ENCODE data around the gene ITPRID1.

ITPRID1 gene

GRCh38 chr7:31669461-31669860 is 155.6 kb downstream of the ITPRID1 start:
- DNase-seq (ENCODE audit: low spot score): no peak

GRCh38 chr7:31679574-31680305 is 165.8 kb downstream of the ITPRID1 start:
- no peak for TF ChIP-seq CTCF (IDR thresholded peaks at IDR 0.05; ENCODE audit: extremely low read depth, missing control alignments)
- DNase-seq (ENCODE audit: low spot score): no peak

More at GRCh38 chr7:31669461-31669860, 155.6 kb downstream of the ITPRID1 start:
- TF ChIP-seq CTCF (IDR thresholded peaks at IDR 0.05; ENCODE audit: extremely low read depth, missing control alignments): no peak

- no peak for DNase-seq (ENCODE audit: low spot score)
- no peak for TF ChIP-seq CTCF (IDR thresholded peaks at IDR 0.05; ENCODE audit: extremely low read depth, missing control alignments)
Measured at GRCh38 chr7:31683445-31684225, 169.7 kb downstream of the ITPRID1 start.

DNA sequence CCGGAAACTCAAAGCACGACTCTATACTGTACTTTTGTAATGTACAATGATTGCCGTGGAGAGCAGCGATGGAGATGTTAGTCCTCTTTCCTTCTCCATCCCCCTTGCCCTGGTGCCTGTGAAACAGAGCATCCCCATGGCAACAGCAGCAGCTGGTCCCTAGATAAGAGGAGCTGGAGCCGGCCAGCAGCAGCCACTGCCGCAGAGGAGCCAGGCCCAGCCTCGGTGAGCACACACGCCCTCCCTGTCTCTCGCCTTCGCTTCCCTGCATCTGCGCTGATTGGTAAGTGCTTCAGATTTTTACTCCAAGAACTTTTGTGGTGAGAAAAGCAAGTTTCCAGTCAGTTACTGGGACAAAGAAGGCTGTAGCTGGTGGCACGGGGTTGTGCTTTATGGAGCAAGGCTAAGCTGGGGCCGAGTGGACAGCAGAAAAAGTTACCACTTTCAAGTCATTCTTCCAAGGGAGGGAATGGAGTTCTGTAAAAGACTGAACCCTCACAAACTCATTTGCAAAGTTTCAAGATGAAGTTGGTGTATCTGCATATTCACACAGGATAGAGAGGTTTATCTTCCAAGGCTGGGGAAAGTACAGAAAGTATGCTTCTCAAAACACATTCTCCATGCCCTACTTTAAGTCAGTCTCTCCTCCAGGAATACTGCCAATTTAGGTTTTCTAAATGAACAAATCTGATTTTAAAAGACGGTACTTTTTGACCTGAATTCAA is 173.3 kb downstream of the ITPRID1 start, which contains the start of gene PPP1R17:
Gene PPP1R17, plus strand, starts transcription at position 192 of the 725 bp plus-strand sequence. CDS start 5,227 bp downstream, outside the sequence.
- TF ChIP-seq CTCF (IDR thresholded peaks at IDR 0.05; ENCODE audit: extremely low read depth, missing control alignments): no peak
- no peak for DNase-seq (ENCODE audit: low spot score)

DNA sequence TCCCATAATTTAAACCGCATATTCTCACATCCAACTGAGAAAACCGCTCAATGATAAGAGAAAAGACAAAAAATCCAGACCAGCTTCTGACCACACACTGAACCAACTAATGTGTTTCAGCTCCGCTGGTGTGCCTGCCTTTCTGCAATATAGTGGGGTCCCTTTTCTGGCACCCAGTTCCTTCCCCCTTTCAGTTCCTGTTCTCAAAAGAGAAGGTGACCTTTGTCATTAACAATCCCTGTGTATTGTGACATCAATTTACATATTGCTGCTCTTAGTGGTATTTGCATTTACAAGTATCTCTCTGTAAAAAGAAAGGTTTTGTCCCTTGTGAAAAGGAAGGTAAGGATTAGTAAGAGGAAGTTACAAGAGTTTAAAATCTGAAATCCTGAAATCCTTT is 174.5 kb downstream of the ITPRID1 start:
- DNase-seq (ENCODE audit: low spot score): peak; percentile 25
- no peak for TF ChIP-seq CTCF (IDR thresholded peaks at IDR 0.05; ENCODE audit: extremely low read depth, missing control alignments)

GRCh38 chr7:31688996-31689395 is 175.1 kb downstream of the ITPRID1 start:
- no peak for TF ChIP-seq CTCF (IDR thresholded peaks at IDR 0.05; ENCODE audit: extremely low read depth, missing control alignments)
- DNase-seq (ENCODE audit: low spot score): no peak
